Stomach (tissue), 9 donors: ENCODE results near the gene ANKRD44. TPM values are rescaled to one million over a fixed set of nuclear protein-coding genes. Genes with fewer than 3 reads are reported as not detected.

ENCODE experiments used
- DNase-seq, 2 donors: peaks; one replicate each; pipeline versions ENCODE4 v3.0.0 to v3.0.0-alpha.2; 2013 to 2019
- H3K27ac ChIP-seq, 5 donors: fragments of 200-600 bp in 4 of 5; sonication (generic) in 4 of 5; one replicate each; pipeline ENCODE4 v1.5.1; 2013 to 2019; ENCODE audit warnings: mild to moderate bottlenecking in 1 of 5, moderate library complexity in 1 of 5
- H3K27me3 ChIP-seq, 3 donors: fragments of 200-600 bp; sonication (generic); one replicate each; pipeline ENCODE4 v1.5.1; 2017 to 2019; ENCODE audit warnings: mixed run types in 1 of 3
- H3K36me3 ChIP-seq, 4 donors: fragments of 200-600 bp; sonication (generic); 1 replicate in 3 of 4; 2 replicates in 1 of 4; pipeline ENCODE4 v1.5.1; 2016 to 2019
- H3K4me1 ChIP-seq, 4 donors: fragments of 200-600 bp; sonication (generic); one replicate each; pipeline ENCODE4 v1.5.1; 2016 to 2019
- H3K4me3 ChIP-seq, 4 donors: fragments of 200-600 bp; sonication (generic) in 3 of 4; one replicate each; pipeline ENCODE4 v1.5.1; 2016 to 2019; ENCODE audit warnings: mild to moderate bottlenecking in 1 of 4
- H3K9me3 ChIP-seq, 4 donors: fragments of 200-600 bp; sonication (generic); one replicate each; pipeline ENCODE4 v1.5.1; 2016 to 2019
- CTCF ChIP-seq, 7 experiments: fragments of 450-650 bp in 4 of 7; fragments of 200-600 bp in 3 of 7; sonication (generic) in 3 of 7; IDR thresholded peaks; one replicate each; pipeline ENCODE4 v1.5.1; 2016 to 2019; ENCODE audit warnings: antibody characterized with exemption in 7 of 7, control low read depth in 2 of 7, mild to moderate bottlenecking in 1 of 7
- EP300 ChIP-seq: sonication (generic); formaldehyde crosslinking; IDR thresholded peaks from one replicate; pipeline ENCODE4 v1.6.1; 2017; ENCODE audit warnings: antibody characterized with exemption
- POLR2A ChIP-seq, 4 donors: fragments of 450-650 bp; IDR thresholded peaks; one replicate each; pipeline ENCODE4 v1.6.1; 2016; ENCODE audit warnings: antibody characterized with exemption in 4 of 4, control low read depth in 2 of 4, mild to moderate bottlenecking in 1 of 4, moderate library complexity in 1 of 4
- POLR2AphosphoS5 ChIP-seq, 3 donors: sonication (generic); formaldehyde crosslinking; IDR thresholded peaks; one replicate each; pipeline ENCODE4 v1.6.1; 2016; ENCODE audit warnings: antibody characterized with exemption in 3 of 3
- WGBS, 5 donors: extraction: QIAGEN DNeasy Blood & Tissue Kit in 3 of 5; methylation state at CpG; one replicate each; pipeline versions ENCODE4 v1.1.5 to v1.1.7; 2013 to 2018; 5-methylcytosine and 5-hydroxymethylcytosine counted together
- intact Hi-C: fragments of 100-400 bp; cut with DNase I; formaldehyde crosslinking; loops from one replicate; pipeline ENCODE4 v1.15.1; 2023; ENCODE audit warnings: low total_unique reads
- polyA plus RNA-seq, 3 donors: library from polyadenylated mRNA; stranded (reverse); fragments of 200-250 nt; gene quantifications; one replicate each; pipeline ENCODE4 v1.2.3, GENCODE V29; 2013
- total RNA-seq, 5 donors: library from RNA; depleted of rRNA; stranded (reverse); fragments of >200 nt; gene quantifications; one replicate each; pipeline versions ENCODE4 v1.1.0 to v1.2.3, GENCODE V29; 2014 to 2016
- donor health status: healthy with polysubstance abuse.
- donor health status: Bipolar disorder and iron deficiency.
- donor health status: healthy.

The ANKRD44 gene
- total and polyA plus RNA-seq, 8 donors = 1.2 to 58.4 (median 7.0) TPM

DNA sequence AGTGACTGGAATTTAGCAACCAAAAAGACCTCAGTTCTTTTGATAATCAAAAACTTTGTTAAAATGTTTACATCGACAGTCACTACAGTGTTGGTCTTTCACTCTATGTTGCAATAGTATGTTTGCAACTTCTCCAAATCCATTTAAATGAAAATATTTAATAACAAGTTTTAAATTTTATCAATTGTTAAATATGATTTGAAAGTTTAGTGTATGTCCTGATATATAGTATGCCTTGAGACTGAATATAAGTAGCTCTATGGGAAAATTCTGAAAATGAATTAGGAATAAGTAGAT, 109.9 kb downstream of the ANKRD44 start:
- 69 to 88% (median 82%) methylated on average over 1 of the region's 1 CpG for WGBS, 5 donors
- H3K27ac ChIP-seq = peak overlapping the region in 2 of 5 donors; percentile 27 to 65

GRCh38 chr2:197200051-197200761, 110.4 kb downstream of the ANKRD44 start:
- 43 to 68% (median 58%) methylated on average over 3 of the region's 3 CpGs for WGBS, 5 donors
- no peak for DNase-seq
- intact Hi-C loops = no loop called here
- no peak overlapping the region for H3K4me3 ChIP-seq
- H3K27ac ChIP-seq = peak overlapping the region in 4 of 5 donors; percentile 27 to 65 (median 40)
- no peaks in the 10 kb centered on the region for H3K36me3 ChIP-seq
- H3K4me1 ChIP-seq = peaks cover 4 to 70% (median 37%) of the 10 kb centered on the region in 4 donors
- H3K9me3 ChIP-seq = no peaks in the 10 kb centered on the region
- no peak for TF ChIP-seq POLR2AphosphoS5 (IDR thresholded peaks at IDR 0.05)
- TF ChIP-seq EP300 = no peak
- H3K27me3 ChIP-seq = no peaks in the 10 kb centered on the region

More for the DNA sequence above, 109.9 kb downstream of the ANKRD44 start:
- Histone ChIP-seq H3K27me3 (no peaks in the 10 kb centered on the region), H3K4me3 (no peak overlapping the region), H3K36me3 (no peaks in the 10 kb centered on the region), H3K9me3 (no peaks in the 10 kb centered on the region), H3K4me1 (peaks cover 4 to 70% (median 33%) of the 10 kb centered on the region in 4 donors)
- intact Hi-C loops = no loop called here
- TF ChIP-seq EP300 (no peak), POLR2A (IDR thresholded peaks at IDR 0.05) (no peak), CTCF (IDR thresholded peaks at IDR 0.05) (no peak), POLR2AphosphoS5 (IDR thresholded peaks at IDR 0.05) (no peak)
- no peak for DNase-seq

GRCh38 chr2:197198890-197199289, 111.7 kb downstream of the ANKRD44 start:
- TF ChIP-seq CTCF (IDR thresholded peaks at IDR 0.05) = peak in 1 of 7 experiments; percentile 8
- TF ChIP-seq POLR2A (IDR thresholded peaks at IDR 0.05) = no peak
- no peak for TF ChIP-seq EP300
- TF ChIP-seq POLR2AphosphoS5 (IDR thresholded peaks at IDR 0.05) = peak in 2 of 3 donors; percentile 10 to 31
- intact Hi-C loops = no loop called here
- peak; percentile 68 to 80 for DNase-seq
- Histone ChIP-seq H3K9me3 (no peaks in the 10 kb centered on the region), H3K27ac (peak overlapping the region in 4 of 5 donors; percentile 37 to 68 (median 54)), H3K36me3 (no peaks in the 10 kb centered on the region), H3K27me3 (no peaks in the 10 kb centered on the region), H3K4me3 (peak overlapping the region in 3 of 4 donors; percentile 23 to 25 (median 24)), H3K4me1 (peaks cover 4 to 63% (median 32%) of the 10 kb centered on the region in 4 donors)
- 29 to 55% (median 40%) methylated on average over 12 of the region's 12 CpGs for WGBS, 5 donors

DNA sequence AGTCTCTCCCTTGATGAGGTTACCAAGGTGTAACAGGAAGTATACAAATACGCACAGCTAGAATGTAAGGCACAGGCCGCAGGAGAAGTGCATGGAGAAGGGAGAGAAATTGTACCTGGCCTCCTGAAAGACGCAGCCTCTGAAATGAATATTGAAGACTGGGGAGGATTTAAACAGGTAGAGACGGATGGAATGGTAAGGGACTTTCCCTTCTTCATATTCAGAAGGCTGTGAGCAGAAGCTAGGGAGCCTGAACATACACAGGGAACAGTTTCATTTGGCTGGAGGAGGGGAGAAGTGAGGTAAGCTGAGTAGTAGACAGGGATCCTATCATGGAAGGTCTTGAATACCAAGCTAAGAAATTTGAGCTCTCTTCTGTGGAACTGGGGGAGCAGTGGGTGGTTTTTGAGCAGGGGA, 112.7 kb downstream of the ANKRD44 start:
- peak overlapping the region; percentile 13 to 68 (median 44) for H3K27ac ChIP-seq

More for the DNA sequence above, 112.7 kb downstream of the ANKRD44 start:
- Histone ChIP-seq H3K36me3 (no peaks in the 10 kb centered on the region), H3K27me3 (no peaks in the 10 kb centered on the region), H3K4me1 (peaks cover 4 to 63% (median 32%) of the 10 kb centered on the region in 4 donors), H3K9me3 (no peaks in the 10 kb centered on the region), H3K4me3 (no peak overlapping the region)
- intact Hi-C loops = no loop called here
- no peak for DNase-seq
- no peak for TF ChIP-seq POLR2A (IDR thresholded peaks at IDR 0.05)
- TF ChIP-seq CTCF (IDR thresholded peaks at IDR 0.05) = no peak
- TF ChIP-seq EP300 = no peak
- TF ChIP-seq POLR2AphosphoS5 (IDR thresholded peaks at IDR 0.05) = no peak
- 75 to 84% (median 81%) methylated on average over 4 of the region's 4 CpGs for whole genome bisulfite sequencing, 5 donors
